MCF 10A (cell line): Measurements from ENCODE around the gene PLD5. TPM values are rescaled to one million over a fixed set of nuclear protein-coding genes. Genes with fewer than 3 reads are reported as not detected.
"Not testable (repeated sequence)": the region's sequence is repeated elsewhere in the genome, so short reads cannot be mapped to it uniquely, and the experiment has no call there.

Experiments used
- BruUV-seq: library from RNA; stranded (reverse); fragments of 400-500 nt; replicated peaks from 2 replicates; lab custom pipeline; 2021; lab: Mats Ljungman, UMichigan
- CTCF ChIA-PET: fragments of 300-600 bp; sonication (Branson Sonifier 250); formaldehyde crosslinking; extraction: SDS; loops from one replicate; lab custom pipeline; 2021; ENCODE audit warnings: antibody characterized with exemption, inconsistent platforms; lab: Yijun Ruan, JAX
- POLR2A ChIA-PET: fragments of 300-600, 350-650 bp; sonication (Branson Sonifier 250); formaldehyde crosslinking; extraction: SDS; loops from one replicate; lab custom pipeline; 2020; ENCODE audit warnings: antibody characterized with exemption, inconsistent platforms; lab: Yijun Ruan, JAX
- DNase-seq: peaks from one replicate; pipeline ENCODE4 v3.0.0-alpha.2; 2018; ENCODE audit not compliant: unreplicated experiment
- H3K27ac Mint-ChIP-seq: one replicate; pipeline ENCODE4 v1.8.0; 2022; ENCODE audit warnings: mild to moderate bottlenecking, low read depth, mixed read lengths; ENCODE audit not compliant: unreplicated experiment
- H3K27me3 Mint-ChIP-seq: one replicate; pipeline ENCODE4 v1.8.0; 2022; ENCODE audit warnings: mixed read lengths; ENCODE audit not compliant: insufficient read depth, unreplicated experiment
- H3K36me3 Mint-ChIP-seq: one replicate; pipeline ENCODE4 v1.8.0; 2022; ENCODE audit warnings: mild to moderate bottlenecking, moderate library complexity, mixed read lengths; ENCODE audit not compliant: insufficient read depth, unreplicated experiment
- H3K4me1 Mint-ChIP-seq: one replicate; pipeline ENCODE4 v1.8.0; 2022; ENCODE audit warnings: mixed read lengths; ENCODE audit not compliant: insufficient read depth, unreplicated experiment
- H3K4me3 Mint-ChIP-seq: one replicate; pipeline ENCODE4 v1.8.0; 2022; ENCODE audit warnings: mild to moderate bottlenecking, moderate library complexity, mixed read lengths; ENCODE audit not compliant: unreplicated experiment
- H3K9me3 Mint-ChIP-seq: one replicate; pipeline ENCODE4 v1.8.0; 2022; ENCODE audit warnings: mixed read lengths; ENCODE audit not compliant: unreplicated experiment
- CTCF ChIP-seq: fragments of 200-600 bp; IDR thresholded peaks from one replicate; pipeline ENCODE4 v1.8.0; 2022; ENCODE audit warnings: antibody characterized with exemption, mild to moderate bottlenecking; ENCODE audit not compliant: unreplicated experiment
- intact Hi-C: fragments of 100-400 bp; cut with micrococcal nuclease; formaldehyde crosslinking; loops from 2 replicates; pipeline ENCODE4 v1.14.1; 2022
- total RNA-seq: library from RNA; stranded (reverse); gene quantifications from 2 replicates; pipeline ENCODE4 v1.2.3, GENCODE V29; 2022

PLD5 gene
- total RNA-seq, 1 experiment from 2014 or later, result 18.3 TPM

GRCh38 chr1:242470774-242471173, 53.7 kb downstream of the PLD5 start:
- intact Hi-C loops, result no loop called here
- no peaks in the 10 kb centered on the region for H3K9me3 Mint-ChIP-seq
- H3K4me1 Mint-ChIP-seq, result peaks cover 6% of the 10 kb centered on the region
- TF ChIP-seq CTCF, result no peak
- POLR2A ChIA-PET, result no interaction called here
- no TSS peak for BruUV-seq
- CTCF ChIA-PET, result interaction anchor here (0.6 to 6.0 kb wide), 8 partner anchors 10 to 463 kb away, joined by 3 to 117 read pairs (median 4); no protein-coding TSS in a partner anchor
- H3K4me3 Mint-ChIP-seq, result no peak overlapping the region
- no peak overlapping the region for H3K27ac Mint-ChIP-seq
- DNase-seq, result no peak
- no peaks in the 10 kb centered on the region for H3K27me3 Mint-ChIP-seq
- H3K36me3 Mint-ChIP-seq, result peaks cover 8% of the 10 kb centered on the region

DNA sequence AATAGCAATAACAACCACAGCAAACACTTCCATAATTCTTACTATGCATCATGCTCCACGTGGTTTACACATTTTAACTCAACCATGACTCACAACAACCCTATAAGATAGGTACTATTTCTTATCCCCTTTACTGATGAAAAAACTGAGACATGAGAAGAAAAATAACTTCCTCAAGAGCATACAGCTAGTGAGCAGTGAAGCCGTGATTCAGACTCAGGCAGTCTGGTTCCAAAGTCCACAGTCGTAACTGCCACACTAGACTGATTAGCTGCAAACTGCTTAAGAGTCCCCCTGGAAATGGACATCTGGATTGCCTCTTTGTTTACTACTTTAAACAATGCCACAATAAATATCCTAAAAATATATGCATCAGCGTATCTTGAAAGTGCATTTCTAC, 55.7 kb downstream of the PLD5 start:
- BruUV-seq, result no TSS peak
- ChIA-PET POLR2A (interaction anchor here (1.1 kb wide), 1 partner anchor 9 kb away, joined by 4 read pairs; no protein-coding TSS in a partner anchor), CTCF (interaction anchor here (0.6 to 6.0 kb wide), 27 partner anchors 8 to 1579 kb away, joined by 3 to 117 read pairs (median 4); no protein-coding TSS in a partner anchor)
- intact Hi-C loops, result loop anchor here (5.0 kb wide), 5 partner anchors 159 to 554 kb away; no protein-coding TSS in a partner anchor
- no peak overlapping the region for H3K4me3 Mint-ChIP-seq
- no peak for TF ChIP-seq CTCF
- no peaks in the 10 kb centered on the region for H3K27me3 Mint-ChIP-seq
- peaks cover 8% of the 10 kb centered on the region for H3K36me3 Mint-ChIP-seq
- no peak overlapping the region for H3K27ac Mint-ChIP-seq
- no peak for DNase-seq
- peaks cover 6% of the 10 kb centered on the region for H3K4me1 Mint-ChIP-seq
- H3K9me3 Mint-ChIP-seq, result no peaks in the 10 kb centered on the region

- Mint-ChIP-seq H3K4me3 (no peak overlapping the region), H3K27me3 (no peaks in the 10 kb centered on the region), H3K9me3 (no peaks in the 10 kb centered on the region), H3K36me3 (no peaks in the 10 kb centered on the region), H3K4me1 (peaks cover 6% of the 10 kb centered on the region), H3K27ac (no peak overlapping the region)
- DNase-seq, result peak; percentile 88
- no TSS peak for BruUV-seq
- ChIA-PET POLR2A (interaction anchor here (1.1 kb wide), 1 partner anchor 11 kb away, joined by 4 read pairs; no protein-coding TSS in a partner anchor), CTCF (interaction anchor here (0.5 to 6.0 kb wide), 45 partner anchors 9 to 1085 kb away, joined by 3 to 117 read pairs (median 4); no protein-coding TSS in a partner anchor)
- intact Hi-C loops, result loop anchor here (1.0 to 5.0 kb wide), 7 partner anchors 57 to 858 kb away; partner anchors contain the start of gene PLD5
- peak; percentile 97 for TF ChIP-seq CTCF
Measured at GRCh38 chr1:242467556-242468145, 56.8 kb downstream of the PLD5 start.

DNA sequence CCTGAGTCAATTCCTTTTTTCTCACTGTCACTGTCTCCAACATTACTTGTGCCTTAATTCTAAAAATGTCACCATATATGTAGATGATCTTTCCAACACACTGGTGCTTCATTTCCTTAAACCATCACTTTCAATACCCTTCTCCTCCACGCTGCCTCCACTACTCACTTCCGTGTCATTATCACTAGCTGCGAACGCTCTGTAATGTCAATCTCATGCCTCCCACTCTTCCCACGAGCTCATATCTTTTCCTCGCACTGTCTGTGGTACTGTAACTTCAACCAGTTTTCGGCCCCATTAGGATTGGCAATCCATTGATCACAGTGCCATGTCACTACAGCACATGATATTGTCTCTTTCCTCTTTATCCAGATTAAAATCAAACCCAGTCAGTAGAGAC, 61.6 kb downstream of the PLD5 start:
- Mint-ChIP-seq H3K4me1 (no peaks in the 10 kb centered on the region), H3K27ac (no peak overlapping the region), H3K36me3 (no peaks in the 10 kb centered on the region), H3K9me3 (no peaks in the 10 kb centered on the region), H3K4me3 (no peak overlapping the region), H3K27me3 (no peaks in the 10 kb centered on the region)
- TF ChIP-seq CTCF, result no peak
- ChIA-PET POLR2A (no interaction called here), CTCF (interaction anchor here (0.6 to 1.0 kb wide), 4 partner anchors 8 to 443 kb away, joined by 3 to 4 read pairs (median 4); no protein-coding TSS in a partner anchor)
- DNase-seq, result no peak
- intact Hi-C loops, result no loop called here
- no TSS peak for BruUV-seq

DNA sequence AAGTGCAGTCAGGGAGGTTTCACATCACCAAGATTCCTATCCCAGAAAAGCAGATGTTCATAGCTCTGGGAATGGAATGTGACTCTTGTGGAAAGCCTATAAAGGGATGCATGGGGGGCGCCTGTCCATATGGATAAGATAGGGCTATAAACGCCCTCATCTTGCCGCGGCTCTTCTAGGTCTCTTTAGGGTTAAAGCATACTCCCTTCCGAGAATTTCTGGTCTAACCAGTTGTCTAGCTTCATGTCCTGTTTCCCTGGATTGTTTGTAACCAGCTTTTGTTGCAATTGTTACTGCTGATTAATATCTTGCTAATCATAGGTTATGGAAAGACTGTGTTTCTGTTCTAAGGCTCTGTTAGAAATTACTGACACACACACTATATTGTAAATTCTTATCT, 64.8 kb downstream of the PLD5 start:
- DNase-seq, H3K9me3 Mint-ChIP-seq, H3K36me3 Mint-ChIP-seq, POLR2A ChIA-PET, H3K27me3 Mint-ChIP-seq, H3K27ac Mint-ChIP-seq, BruUV-seq, H3K4me1 Mint-ChIP-seq, H3K4me3 Mint-ChIP-seq: not testable (repeated sequence)
- intact Hi-C loops, result loop anchor here (5.0 kb wide), 1 partner anchor 562 kb away; no protein-coding TSS in a partner anchor
- CTCF ChIA-PET, result interaction anchor here (0.7 to 1.4 kb wide), 3 partner anchors 9 to 81 kb away, joined by 3 to 5 read pairs (median 3); no protein-coding TSS in a partner anchor
